H1 (cell line): Measurements from ENCODE around the gene LOC101059915.

ENCODE experiments used
- BCL11A ChIP-seq, 2 experiments: IDR thresholded peaks; one replicate each; pipeline ENCODE4 v1.6.1; 2011; ENCODE audit warnings: low read depth in 2 of 2, low read length in 2 of 2, mild to moderate bottlenecking in 2 of 2
- CTCF ChIP-seq, 3 experiments: IDR thresholded peaks; 1 replicate in 2 of 3; 2 replicates in 1 of 3; pipeline versions ENCODE4 v1.5.1 to v1.6.1; 2011; ENCODE audit warnings: low read length in 3 of 3, mild to moderate bottlenecking in 3 of 3, inconsistent platforms in 2 of 3, low read depth in 1 of 3, moderate library complexity in 1 of 3; ENCODE audit not compliant: insufficient read depth in 1 of 3; ENCODE audit errors: control extremely low read depth in 1 of 3
- EGR1 ChIP-seq: IDR thresholded peaks from 2 replicates; pipeline ENCODE4 v1.6.1; 2011; ENCODE audit warnings: low read depth, low read length, borderline replicate concordance
- NRF1 ChIP-seq: IDR thresholded peaks from 2 replicates; pipeline ENCODE4 v1.6.1; 2011; ENCODE audit warnings: mild to moderate bottlenecking, low read depth, low read length, improper control_type of control experiment
- RNF2 ChIP-seq: fragments of 200-900, 300-1000 bp; sonication (generic); IDR thresholded peaks from 2 replicates; pipeline ENCODE4 v1.7.1; 2016; ENCODE audit warnings: borderline replicate concordance, low read depth, mild to moderate bottlenecking, antibody characterized with exemption, low read length; ENCODE audit not compliant: poor library complexity, severe bottlenecking; ENCODE audit errors: missing control alignments
- YY1 ChIP-seq: IDR thresholded peaks from 2 replicates; pipeline ENCODE4 v1.6.1; 2011; ENCODE audit warnings: low read depth, mild to moderate bottlenecking, low read length

GRCh38 chrX:71652405-71652804 is 14.9 kb upstream of the LOC101059915 start:
- no peak for TF ChIP-seq NRF1
- TF ChIP-seq CTCF (IDR thresholded peaks at IDR 0.05; ENCODE audit: control extremely low read depth in 1 of 3, insufficient read depth in 1 of 3, low read depth in 1 of 3, low read length in 3 of 3) = peak in 2 of 3 experiments; percentile 47 to 52; a peak in 3 of 4 replicates
- TF ChIP-seq BCL11A (IDR thresholded peaks at IDR 0.05; ENCODE audit: low read depth in 2 of 2, low read length in 2 of 2) = no peak
- no peak for TF ChIP-seq EGR1
- no peak for TF ChIP-seq YY1
- no peak for TF ChIP-seq RNF2
